Prostate gland (tissue), 2 donors: Measurements from ENCODE around the gene CXCR2. TPM values are rescaled to one million over a fixed set of nuclear protein-coding genes. Genes with fewer than 3 reads are reported as not detected.

Experiments used
- DNase-seq: peaks from one replicate; pipeline ENCODE4 v3.0.0-alpha.2; 2019; ENCODE audit warnings: low spot score
- H3K27ac ChIP-seq, 2 donors: fragments of 200-600 bp; sonication (generic); 2 replicates each; pipeline ENCODE4 v1.5.1; 2017 to 2019
- H3K27me3 ChIP-seq: fragments of 200-600 bp; sonication (generic); replicated peaks from 2 replicates; pipeline ENCODE4 v1.5.1; 2019; ENCODE audit not compliant: insufficient read depth
- H3K36me3 ChIP-seq, 2 donors: fragments of 200-600 bp; sonication (generic); 1 replicate in 1 of 2; 2 replicates in 1 of 2; pipeline versions ENCODE4 v1.5.1 to v1.8.1; 2017 to 2019
- H3K4me1 ChIP-seq: fragments of 200-600 bp; sonication (generic); replicated peaks from 2 replicates; pipeline ENCODE4 v1.5.1; 2019
- H3K4me3 ChIP-seq, 2 donors: fragments of 200-600 bp; sonication (generic); 2 replicates each; pipeline ENCODE4 v1.5.1; 2017 to 2019
- H3K9me3 ChIP-seq: fragments of 200-600 bp; sonication (generic); 2 replicates; pipeline ENCODE4 v1.5.1; 2017
- POLR2A ChIP-seq: fragments of 450-650 bp; IDR thresholded peaks from one replicate; pipeline ENCODE4 v1.6.1; 2016; ENCODE audit warnings: antibody characterized with exemption, mild to moderate bottlenecking
- POLR2AphosphoS5 ChIP-seq: sonication (generic); formaldehyde crosslinking; IDR thresholded peaks from one replicate; pipeline ENCODE4 v1.6.1; 2017; ENCODE audit warnings: antibody characterized with exemption
- WGBS: methylation state at CpG from one replicate; pipeline ENCODE4 v1.1.5; 2018; 5-methylcytosine and 5-hydroxymethylcytosine counted together
- intact Hi-C: fragments of 100-400 bp; cut with DNase I; formaldehyde crosslinking; loops from one replicate; pipeline ENCODE4 v1.14.2; 2022
- total RNA-seq, 2 donors: library from RNA; depleted of rRNA; stranded (reverse); fragments of >200 nt; gene quantifications; one replicate each; pipeline ENCODE4 v1.1.0, GENCODE V29; 2016
- TF ChIP-seq, protein P1 (sequence below), 4 experiments: fragments of 200-600 bp in 2 of 4; fragments of 450-650 bp in 2 of 4; sonication (generic) in 2 of 4; IDR thresholded peaks; 1 replicate in 3 of 4; 2 replicates in 1 of 4; pipeline ENCODE4 v1.5.1; 2016 to 2019; ENCODE audit warnings: antibody characterized with exemption in 4 of 4, mild to moderate bottlenecking in 2 of 4, moderate library complexity in 2 of 4

CXCR2 gene
- total RNA-seq, 2 donors from 2014 or later, result 3.0 TPM; not detected in 1

DNA sequence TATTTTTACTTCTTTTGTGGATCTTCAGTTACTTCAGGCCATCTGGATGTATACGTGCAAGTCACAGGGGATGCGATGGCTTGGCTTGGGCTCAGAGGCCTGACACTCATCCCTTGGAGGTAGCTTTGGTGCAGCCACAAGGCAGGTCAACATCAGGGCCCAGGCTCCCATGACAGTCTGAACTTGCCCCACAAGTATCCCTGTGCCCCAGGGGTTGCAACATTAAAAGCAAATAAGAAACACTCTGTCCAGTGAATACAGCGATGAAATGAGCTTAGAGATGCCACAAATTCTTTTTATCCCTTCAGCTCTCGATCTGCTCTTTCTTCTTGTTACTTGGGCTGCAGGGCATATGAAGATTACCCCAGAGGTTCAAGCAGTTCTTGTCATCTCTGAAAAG, 54.0 kb downstream of the CXCR2 start:
- H3K4me1 ChIP-seq, result no peaks in the 10 kb centered on the region
- DNase-seq, result no peak
- H3K36me3 ChIP-seq, result no peaks in the 10 kb centered on the region
- 73% methylated on average over 4 of the region's 4 CpGs for WGBS
- H3K4me3 ChIP-seq, result no peak overlapping the region
- TF ChIP-seq POLR2A (no peak), POLR2AphosphoS5 (no peak)
- TF ChIP-seq, protein P1, sequence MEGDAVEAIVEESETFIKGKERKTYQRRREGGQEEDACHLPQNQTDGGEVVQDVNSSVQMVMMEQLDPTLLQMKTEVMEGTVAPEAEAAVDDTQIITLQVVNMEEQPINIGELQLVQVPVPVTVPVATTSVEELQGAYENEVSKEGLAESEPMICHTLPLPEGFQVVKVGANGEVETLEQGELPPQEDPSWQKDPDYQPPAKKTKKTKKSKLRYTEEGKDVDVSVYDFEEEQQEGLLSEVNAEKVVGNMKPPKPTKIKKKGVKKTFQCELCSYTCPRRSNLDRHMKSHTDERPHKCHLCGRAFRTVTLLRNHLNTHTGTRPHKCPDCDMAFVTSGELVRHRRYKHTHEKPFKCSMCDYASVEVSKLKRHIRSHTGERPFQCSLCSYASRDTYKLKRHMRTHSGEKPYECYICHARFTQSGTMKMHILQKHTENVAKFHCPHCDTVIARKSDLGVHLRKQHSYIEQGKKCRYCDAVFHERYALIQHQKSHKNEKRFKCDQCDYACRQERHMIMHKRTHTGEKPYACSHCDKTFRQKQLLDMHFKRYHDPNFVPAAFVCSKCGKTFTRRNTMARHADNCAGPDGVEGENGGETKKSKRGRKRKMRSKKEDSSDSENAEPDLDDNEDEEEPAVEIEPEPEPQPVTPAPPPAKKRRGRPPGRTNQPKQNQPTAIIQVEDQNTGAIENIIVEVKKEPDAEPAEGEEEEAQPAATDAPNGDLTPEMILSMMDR (IDR thresholded peaks at IDR 0.05), result no peak
- intact Hi-C loops, result no loop called here
- H3K27me3 ChIP-seq, result no peaks in the 10 kb centered on the region
- no peaks in the 10 kb centered on the region for H3K9me3 ChIP-seq
- H3K27ac ChIP-seq, result no peak overlapping the region

DNA sequence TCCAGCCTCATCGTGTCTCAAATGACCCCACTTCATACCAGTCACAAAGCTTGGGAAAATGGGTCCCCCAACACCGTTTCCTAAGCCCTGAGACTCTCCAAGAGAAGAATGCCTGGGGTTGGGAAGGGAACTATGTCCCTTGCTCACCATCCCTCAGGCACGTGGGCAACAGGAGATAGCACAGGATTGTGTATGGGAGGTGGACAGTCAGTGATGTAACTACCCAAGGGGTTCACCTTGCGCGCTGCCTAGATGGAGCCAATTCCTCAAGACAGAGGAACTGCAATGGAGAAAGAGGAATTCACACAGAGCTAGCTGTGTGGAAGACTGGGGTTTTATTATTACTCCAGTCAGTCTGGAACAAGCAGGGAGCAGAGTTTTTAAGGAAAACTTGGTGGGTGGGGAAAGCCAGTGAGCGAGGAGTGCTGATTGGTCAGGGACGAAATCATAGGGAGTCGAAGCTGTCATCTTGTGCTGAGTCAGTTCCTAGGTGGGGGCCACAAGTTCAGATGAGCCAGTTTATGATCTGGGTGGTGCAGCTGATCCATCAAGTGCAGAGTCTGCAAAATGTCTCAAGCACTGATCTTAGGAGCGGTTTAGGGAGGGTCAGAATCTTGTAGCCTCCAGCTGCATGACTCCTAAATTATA, 54.8 kb downstream of the CXCR2 start:
- DNase-seq, result no peak
- TF ChIP-seq, protein P1 (IDR thresholded peaks at IDR 0.05), result no peak
- TF ChIP-seq POLR2AphosphoS5 (no peak), POLR2A (no peak)
- no peaks in the 10 kb centered on the region for H3K36me3 ChIP-seq
- no peaks in the 10 kb centered on the region for H3K27me3 ChIP-seq
- WGBS, result 61% methylated on average over 9 of the region's 9 CpGs
- intact Hi-C loops, result no loop called here
- H3K27ac ChIP-seq, result no peak overlapping the region
- no peaks in the 10 kb centered on the region for H3K9me3 ChIP-seq
- H3K4me1 ChIP-seq, result no peaks in the 10 kb centered on the region
- H3K4me3 ChIP-seq, result no peak overlapping the region

DNA sequence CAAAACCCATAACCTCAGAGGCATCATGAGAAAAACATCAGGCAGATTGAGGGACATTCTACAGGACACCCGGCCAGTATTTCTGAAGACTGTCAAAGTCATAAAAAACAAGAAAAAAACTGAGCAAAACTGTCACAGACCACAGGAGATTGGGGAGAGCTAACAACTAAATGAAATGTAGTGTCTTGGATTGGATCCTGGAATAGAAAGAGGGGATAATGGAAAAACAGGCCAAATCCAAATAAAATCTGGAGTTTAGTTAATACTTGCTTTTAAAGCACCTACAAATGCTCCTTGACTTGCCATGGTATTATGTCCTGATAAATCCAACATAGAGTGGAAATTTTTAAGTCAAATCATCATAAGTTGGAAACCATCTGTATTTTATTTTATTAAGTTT, 58.5 kb downstream of the CXCR2 start:
- Histone ChIP-seq H3K4me3 (no peak overlapping the region), H3K4me1 (no peaks in the 10 kb centered on the region), H3K27ac (no peak overlapping the region), H3K27me3 (no peaks in the 10 kb centered on the region), H3K36me3 (no peaks in the 10 kb centered on the region), H3K9me3 (no peaks in the 10 kb centered on the region)
- TF ChIP-seq POLR2AphosphoS5 (no peak), POLR2A (no peak)
- TF ChIP-seq, protein P1 (IDR thresholded peaks at IDR 0.05), result no peak
- intact Hi-C loops, result no loop called here
- 89% methylated on average over 1 of the region's 1 CpG for WGBS
- no peak for DNase-seq

DNA sequence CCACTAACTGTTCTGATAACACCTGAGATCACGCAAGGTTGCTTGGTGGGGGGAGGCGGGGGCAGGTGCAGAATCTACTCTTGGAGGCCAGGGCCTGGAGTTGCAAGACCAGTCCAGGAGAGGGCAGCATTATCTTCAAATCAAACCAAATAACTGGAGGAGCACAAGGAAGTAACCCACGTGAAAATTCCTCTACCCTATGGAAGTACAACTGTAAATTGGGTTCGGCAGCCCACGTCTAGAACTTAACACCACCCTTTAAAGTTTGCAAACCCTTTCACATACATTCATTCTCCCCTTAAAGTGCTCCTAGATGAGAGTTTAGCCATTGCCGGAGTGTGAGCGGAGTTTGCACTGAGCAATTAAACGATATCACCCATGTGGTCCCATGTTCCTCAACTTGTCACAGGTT, 60.5 kb downstream of the CXCR2 start:
- no peak overlapping the region for H3K4me3 ChIP-seq
- no peaks in the 10 kb centered on the region for H3K27me3 ChIP-seq
- H3K27ac ChIP-seq, result no peak overlapping the region
- TF ChIP-seq, protein P1 (IDR thresholded peaks at IDR 0.05), result peak; percentile 43 to 86 (median 75)
- TF ChIP-seq POLR2A, result no peak
- peak; percentile 16 for TF ChIP-seq POLR2AphosphoS5
- H3K36me3 ChIP-seq, result no peaks in the 10 kb centered on the region
- H3K9me3 ChIP-seq, result no peaks in the 10 kb centered on the region
- DNase-seq, result peak; percentile 55
- no peaks in the 10 kb centered on the region for H3K4me1 ChIP-seq
- intact Hi-C loops, result loop anchor here (5.0 kb wide), 2 partner anchors 71 to 86 kb away; partner anchors contain the start of genes AAMP and PNKD
- 39% methylated on average over 8 of the region's 8 CpGs for WGBS

Other genes with a start within 250 kb of the CXCR2 start
- gene TNS1, start 123.0 kb upstream of the CXCR2 start, total RNA-seq, result 100 to 1,000 TPM; 238 to 659 TPM
- under 1 TPM; 0.11 to 0.27 TPM for gene RUFY4, start 56.8 kb upstream of the CXCR2 start, total RNA-seq
- under 1 TPM in 1 of 2 donors, not detected in 1; 0.28 TPM for gene CXCR1, start 40.9 kb downstream of the CXCR2 start, total RNA-seq
- gene ARPC2, start 91.2 kb downstream of the CXCR2 start, total RNA-seq, result 100 to 1,000 TPM; 182 to 207 TPM
- under 1 TPM in 1 of 2 donors, not detected in 1; 0.91 TPM for gene GPBAR1, start 135.0 kb downstream of the CXCR2 start, total RNA-seq
- gene AAMP, start 144.1 kb downstream of the CXCR2 start, total RNA-seq, result 100 to 1,000 TPM; 217 to 237 TPM
- 100 to 1,000 TPM; 103 to 145 TPM for gene PNKD, start 144.5 kb downstream of the CXCR2 start, total RNA-seq
- gene TMBIM1, start 166.5 kb downstream of the CXCR2 start, total RNA-seq, result 100 to 1,000 TPM; 139 to 193 TPM
- gene CATIP, start 230.8 kb downstream of the CXCR2 start, total RNA-seq, result 1 to 10 TPM in 1 of 2 donors, not detected in 1; 2.0 TPM